Activated CD8-positive, alpha-beta memory T cell treated with anti-CD3 and anti-CD28 coated beads, Interleukin-2, amount 50 U/mL, for 1 hour (primary cell): Measurements from ENCODE around the gene NCOA5.

Experiments used
- DNase-seq: peaks from one replicate; pipeline ENCODE4 v3.0.0-alpha.2; 2020; ENCODE audit errors: extremely low read depth

The NCOA5 gene

DNA sequence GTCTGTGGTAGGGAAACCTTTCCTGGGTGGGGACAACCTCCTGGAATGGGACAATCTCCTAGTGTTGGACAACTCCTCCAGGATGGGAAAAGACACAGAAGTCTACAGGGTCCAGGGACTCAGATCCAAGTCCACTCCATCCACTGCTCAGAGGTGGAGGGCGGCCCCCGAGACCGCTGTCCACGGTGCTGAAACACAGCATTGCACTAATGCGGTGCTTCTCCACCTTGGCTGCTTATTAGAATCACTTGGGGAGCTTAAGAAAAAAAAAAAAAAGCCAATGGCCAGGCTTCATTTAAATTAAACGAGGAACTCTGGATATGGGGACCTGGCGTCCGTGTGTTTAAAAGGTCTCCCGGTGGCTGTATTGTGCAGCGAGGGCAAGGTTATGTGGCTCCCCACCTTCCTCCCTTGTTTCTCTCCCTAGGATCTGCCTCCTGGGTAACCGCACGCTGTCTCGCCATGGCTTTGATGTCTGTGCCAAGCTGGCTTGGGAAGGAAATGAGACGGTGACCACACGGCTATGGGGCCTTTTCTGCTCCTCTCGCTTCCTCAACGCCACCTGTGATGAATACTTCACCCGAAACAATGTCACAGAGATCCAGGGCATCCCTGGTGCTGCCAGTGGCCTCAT, 48.7 kb downstream of the NCOA5 start:
- DNase-seq, result no peak

DNA sequence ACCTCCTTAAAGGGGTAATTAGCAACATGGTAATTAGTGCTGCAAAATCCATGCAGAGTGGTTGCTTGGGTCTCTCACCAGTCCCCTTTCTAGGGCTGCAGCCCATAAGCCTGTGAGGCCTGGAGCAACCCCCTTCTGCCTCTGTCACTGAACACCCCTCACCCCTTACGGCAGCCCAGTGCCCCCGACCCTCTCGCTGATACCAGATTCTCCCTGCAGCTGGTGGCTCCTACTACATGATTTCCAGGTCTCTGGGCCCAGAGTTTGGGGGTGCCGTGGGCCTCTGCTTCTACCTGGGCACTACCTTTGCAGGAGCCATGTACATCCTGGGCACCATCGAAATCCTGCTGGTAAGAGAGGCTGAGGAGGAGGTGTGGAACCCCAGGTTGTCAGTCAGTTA, 52.7 kb downstream of the NCOA5 start:
- DNase-seq, result no peak

DNA sequence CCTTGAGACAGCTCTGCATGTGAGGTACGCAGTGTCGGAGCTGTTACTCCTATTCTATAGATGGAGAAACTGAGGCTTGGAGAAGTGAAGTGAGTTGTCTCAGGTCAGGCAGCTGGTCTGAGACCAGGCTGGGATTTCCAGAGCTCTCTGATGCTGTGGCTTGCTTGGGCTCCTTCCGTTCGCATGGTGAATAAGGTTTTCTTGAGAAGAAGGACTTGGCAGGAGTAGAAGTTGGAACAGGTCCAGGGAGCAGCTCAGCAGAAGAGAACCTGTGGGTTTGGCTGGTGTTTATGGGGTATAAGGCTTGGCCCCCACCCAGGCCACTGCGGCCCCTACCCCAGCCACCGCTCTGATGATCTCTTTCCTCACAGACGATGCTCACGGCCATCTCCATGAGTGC, 53.4 kb downstream of the NCOA5 start:
- DNase-seq, result no peak

DNA sequence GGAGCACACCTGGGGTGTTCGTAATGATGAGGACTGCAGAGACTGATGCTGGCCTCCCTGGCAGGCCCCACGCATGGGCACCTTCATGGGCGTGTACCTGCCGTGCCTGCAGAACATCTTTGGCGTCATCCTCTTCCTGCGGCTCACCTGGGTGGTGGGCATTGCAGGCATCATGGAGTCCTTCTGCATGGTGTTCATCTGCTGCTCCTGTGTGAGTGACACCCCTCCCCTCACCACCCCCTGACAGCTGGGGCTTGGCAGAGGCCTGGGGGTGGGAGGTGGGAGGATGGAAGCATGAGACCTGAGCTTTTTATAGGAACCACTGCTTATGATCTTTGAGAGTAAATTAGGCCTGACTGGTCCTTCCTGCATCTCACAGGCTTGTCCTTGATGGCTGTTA, 54.0 kb downstream of the NCOA5 start:
- no peak for DNase-seq

DNA sequence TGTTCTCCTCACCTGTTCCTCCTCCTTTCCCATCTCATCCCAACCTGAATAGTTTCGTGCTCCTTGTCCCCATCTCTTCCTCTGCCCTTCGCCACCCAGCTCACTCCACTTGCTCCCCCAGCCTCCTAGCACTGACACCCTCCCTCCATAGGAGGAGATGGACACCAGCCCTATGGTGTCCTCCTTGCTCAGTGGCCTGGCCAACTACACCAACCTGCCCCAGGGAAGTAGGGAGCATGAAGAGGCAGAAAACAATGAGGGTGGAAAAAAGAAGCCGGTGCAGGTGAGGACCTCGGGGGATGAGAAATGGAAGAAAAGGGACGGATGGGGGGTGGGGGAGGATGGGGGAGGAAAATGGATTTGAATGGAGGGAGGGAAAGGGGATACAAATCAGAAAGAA, 54.5 kb downstream of the NCOA5 start:
- DNase-seq, result no peak

DNA sequence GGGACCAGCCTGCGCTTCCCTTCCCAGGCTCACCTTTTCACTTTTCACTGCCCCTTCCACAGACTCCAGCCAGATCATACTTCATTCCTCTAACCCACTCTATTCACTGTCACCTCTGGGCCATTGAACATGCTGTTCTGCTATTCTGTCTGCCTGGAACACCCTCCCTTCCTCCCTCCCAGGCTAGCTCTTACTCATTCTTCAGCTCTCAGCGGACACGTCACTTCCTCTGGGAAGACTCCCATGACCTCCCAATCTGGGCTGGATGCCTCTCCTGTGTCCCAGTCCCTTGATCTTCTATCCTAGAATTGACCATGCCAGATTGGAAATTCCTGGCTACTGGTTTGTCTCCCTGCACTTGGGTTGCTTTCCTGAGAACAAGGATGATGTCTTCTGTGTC, 55.7 kb downstream of the NCOA5 start:
- DNase-seq, result no peak

DNA sequence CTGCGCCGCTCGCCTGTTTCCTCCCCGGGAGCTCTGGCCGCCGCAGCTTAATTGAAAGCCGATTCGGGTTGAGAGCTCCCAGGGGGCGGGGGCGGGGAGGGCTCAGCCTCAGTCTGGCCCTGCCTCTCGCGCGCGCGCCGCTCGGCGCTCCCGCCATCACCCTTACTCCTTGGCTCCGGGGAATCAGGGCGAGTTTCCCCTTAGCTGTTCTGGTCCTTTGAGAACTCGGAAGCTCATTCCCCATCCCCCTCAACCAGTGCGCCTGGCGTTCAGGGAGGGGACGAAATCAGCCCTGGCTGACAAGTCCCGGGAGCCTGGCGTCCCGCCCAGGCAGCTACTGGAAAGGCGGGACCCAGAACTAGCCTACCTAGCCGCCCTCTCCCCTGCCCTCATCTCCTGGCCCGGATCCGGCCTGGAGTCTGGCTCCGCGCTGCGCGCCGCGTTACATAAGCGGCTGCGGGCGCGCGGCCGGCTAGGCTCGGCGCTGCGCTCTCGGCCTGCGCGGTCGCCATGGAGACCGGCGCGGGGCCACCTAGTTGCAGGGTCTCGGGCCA, 58.0 kb downstream of the NCOA5 start:
- DNase-seq, result no peak

DNA sequence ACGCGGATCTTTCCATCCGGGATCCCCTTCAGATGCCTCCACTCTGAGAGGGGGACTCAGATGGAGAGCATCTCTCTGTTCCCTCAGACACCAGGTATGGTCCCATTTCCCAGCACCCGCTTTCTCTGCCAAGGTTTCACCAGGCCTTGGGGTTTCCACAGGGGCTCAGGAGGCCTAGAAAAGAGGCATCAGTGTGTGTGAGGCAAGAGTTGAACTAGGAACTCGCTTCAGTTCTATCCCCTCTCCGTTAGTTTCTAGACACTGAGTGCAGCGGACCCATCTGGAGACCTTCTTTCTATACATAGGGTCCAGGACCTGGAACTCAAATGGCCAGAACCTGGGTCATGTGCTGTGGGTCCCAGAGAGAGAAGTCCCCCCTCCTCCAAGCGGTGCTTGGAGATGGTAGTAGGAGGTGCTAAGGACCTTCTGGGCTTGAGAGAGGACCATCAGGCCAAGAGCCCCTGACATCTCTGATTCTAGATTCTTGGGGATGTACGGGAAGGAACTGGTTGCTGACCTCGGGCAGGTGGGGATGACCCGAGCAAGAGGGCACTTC, 58.7 kb downstream of the NCOA5 start:
- no peak for DNase-seq

DNA sequence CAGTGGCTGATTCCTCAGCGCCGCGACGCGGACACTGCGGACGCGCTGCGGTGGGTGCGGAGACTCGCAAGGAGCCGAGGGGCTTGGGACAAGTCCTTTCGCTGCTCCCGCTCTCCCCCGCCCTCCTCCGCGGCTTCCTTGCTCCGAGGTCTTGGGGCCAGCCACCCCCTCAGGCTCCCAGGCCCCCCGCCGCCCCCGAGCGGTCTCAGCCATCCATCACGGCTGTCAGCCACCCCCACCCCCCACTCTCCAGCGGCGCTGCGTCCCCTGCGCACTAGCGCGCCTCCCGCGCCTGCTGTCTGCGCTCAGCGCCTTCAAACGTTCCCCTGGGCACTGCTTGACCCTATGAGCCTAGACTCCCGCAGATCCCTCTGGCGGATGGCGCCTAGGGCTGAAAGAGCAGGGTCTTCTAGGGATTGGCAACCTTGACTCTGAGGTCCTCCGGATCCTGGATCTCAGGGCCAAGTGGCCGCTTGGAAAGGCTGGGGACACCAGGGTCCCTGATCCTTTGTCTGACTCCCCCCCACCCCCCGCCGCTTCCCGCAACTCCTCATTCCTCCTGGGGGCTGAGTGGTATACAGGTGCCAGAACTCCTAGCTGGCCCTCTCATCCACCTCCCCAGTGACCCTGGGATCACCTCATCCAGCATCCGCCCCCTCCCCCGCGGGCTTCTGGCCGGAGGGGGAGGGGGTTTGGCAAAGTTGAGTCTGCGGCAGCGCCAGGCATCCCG, 59.3 kb downstream of the NCOA5 start:
- no peak for DNase-seq

DNA sequence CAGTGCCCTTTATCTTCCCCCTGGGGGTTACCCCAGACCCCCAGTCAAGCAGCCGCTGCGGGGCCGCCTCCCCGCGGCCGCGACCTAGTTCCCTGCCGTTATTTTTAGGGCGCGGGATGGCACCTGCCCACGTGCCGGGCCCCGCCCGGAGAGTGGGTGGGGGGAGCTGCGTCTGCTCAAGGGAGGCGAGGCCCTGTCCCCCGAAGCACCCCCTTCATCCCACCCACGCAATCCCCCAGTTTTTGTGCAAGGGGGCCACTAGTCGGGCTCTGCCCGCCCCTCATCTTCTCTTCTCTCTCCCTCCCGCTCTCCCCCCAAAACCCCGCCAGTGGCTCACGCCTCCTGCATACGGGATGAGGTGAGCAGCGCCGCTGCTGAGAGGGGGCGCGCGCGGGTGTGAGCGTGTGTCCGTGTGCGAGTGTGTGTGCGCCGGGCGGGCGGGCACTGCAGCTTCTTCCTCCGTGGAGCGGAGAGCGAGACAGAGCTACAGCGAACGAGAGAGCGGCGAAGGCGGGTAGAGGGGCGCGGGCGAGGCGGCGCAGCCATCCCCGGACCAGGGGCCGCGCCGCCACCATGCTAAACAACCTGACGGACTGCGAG, 60.9 kb downstream of the NCOA5 start, which contains the start of gene SLC12A5:
Gene SLC12A5 (plus strand): TSS at position 444 of the 600 bp plus-strand sequence. CDS start 130 bp downstream, at position 574.
- no peak for DNase-seq

DNA sequence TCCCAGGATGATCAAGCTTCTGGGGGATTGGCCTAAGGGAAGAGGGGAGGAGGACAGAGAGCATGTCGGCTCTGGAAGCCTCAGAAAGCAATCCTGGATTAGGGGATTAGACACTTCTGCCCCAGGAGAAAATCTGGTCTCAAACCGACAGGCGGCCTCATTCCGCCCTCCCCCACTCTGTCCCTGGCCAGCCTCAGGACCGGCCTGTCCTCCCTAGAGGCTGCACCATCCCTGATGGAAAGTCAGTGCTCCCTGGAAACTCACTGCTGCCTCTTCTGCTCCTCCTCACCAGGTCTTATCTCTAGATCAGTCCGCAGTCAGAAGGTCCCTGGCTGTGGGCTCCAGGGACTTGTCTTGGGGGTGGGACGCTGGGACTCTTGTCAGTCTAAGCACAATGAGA, 61.7 kb downstream of the NCOA5 start:
- no peak for DNase-seq

DNA sequence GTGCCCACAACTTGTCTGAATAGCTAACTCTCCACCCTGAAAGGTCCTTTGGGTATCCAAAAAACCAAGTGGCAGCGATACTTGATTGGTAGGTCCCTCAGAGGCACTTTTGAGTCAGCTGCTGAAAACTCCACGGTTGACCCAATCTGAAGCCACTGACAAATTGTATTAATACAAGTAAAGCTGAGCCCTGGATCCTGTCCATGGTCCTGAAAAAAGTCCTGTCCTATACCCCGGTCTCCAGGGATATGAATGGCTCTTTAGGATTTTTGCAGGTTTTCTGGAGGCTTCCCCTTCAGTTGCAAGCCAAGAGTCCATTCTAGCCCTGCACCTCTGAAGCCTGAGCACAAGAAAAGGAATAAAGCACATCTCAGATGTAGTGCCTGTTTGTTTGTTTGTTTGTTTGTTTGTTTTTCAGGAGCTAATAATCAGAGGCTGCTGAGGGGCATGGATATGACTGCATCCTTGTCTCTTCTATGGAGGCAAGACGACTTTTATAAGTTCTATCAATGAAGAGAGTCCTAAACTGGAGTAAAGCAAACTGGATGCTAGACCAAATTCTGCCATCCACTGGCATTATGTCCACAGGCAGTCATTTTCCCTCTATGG, 62.4 kb downstream of the NCOA5 start:
- no peak for DNase-seq

DNA sequence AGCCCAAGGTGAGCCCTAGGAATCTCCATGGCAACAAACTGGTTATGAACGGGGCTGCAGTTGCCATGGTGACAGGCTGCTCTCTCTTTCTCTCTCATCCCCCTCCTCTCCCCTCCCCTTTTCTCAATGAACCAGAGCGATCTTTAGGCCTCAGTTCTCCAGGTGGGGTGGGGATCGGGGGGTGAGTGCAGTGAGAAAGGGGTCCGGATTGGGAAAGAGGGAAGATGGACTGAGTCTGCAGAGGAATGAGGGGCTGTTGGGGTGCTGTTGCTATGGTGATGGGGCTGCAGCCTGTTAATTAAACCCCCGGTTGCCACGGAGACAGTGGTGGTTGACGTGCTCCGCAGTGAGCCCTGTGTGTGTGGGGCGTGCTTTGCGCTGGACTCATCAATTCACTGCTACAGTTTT, 64.4 kb downstream of the NCOA5 start:
- DNase-seq, result no peak

DNA sequence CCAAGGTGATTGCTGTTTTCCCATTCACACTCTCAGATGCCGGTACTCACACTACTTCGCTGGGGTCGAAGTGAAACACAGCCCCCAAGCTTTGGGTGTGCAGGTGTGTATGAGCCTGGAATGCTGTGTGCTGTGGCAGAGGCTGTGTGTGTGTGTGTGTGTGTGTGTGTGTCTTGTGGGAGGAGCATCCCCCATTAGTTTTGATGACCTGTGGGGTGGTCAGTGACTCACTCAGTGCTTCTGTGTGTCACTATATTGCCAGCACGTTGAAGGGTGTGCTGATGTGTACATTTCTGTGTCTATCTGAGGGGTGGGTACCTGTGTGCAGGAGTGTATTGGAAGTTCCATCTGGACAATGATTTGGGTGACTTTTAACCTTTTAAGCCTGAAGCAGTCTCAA, 65.8 kb downstream of the NCOA5 start:
- DNase-seq, result no peak

DNA sequence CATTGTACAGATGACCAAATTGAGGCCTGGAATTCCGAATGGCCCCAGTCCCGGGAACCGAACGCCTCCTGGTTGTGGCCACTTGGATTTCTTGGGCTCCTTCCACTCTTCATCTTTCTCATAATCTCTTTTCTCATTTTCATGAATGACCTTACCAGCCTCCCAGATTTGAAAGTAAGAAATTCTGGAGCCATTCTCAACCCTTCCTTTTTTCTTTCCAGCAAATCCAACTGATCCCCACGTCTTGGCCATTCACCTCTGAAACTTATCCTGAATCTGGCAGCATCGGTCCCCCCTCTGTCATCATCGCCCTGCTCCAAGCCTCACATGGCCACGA, 66.6 kb downstream of the NCOA5 start:
- no peak for DNase-seq

DNA sequence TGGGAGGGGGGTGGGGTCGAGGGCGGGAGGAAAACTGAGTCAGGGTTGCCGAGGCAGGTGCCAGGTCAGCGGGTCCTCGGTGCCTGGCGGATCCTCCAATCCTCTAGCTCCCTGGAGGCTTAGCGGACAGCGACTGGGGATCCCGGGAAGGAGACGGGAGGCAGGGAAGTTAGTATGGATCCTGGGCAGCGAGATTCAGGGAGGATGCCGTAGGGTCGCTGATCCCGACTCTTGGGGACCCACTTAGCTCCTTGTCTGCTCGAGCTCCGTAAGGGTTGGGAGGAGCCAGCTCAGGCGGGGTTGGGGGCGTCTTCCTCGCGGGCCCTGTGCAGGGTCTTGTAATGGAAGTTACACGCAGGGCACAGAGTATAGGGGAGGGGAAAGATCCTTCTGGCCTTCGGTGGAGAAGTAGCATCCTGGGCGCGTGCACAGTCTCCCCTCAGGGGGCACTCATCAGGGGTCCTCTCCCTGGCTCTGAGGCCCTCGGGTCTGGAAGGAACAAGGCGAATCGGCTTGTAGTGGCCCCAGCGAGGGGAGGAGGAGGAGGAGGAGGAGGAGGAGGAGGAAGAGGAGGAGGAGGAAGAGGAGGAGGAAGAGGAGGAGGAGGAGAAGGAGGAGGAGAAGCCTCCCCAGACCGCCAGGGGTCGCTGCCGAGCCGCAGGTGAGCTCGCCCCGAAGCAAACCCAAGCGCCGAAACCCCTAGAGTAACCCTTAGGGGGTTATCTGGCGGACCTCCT, 67.2 kb downstream of the NCOA5 start:
- DNase-seq, result no peak

DNA sequence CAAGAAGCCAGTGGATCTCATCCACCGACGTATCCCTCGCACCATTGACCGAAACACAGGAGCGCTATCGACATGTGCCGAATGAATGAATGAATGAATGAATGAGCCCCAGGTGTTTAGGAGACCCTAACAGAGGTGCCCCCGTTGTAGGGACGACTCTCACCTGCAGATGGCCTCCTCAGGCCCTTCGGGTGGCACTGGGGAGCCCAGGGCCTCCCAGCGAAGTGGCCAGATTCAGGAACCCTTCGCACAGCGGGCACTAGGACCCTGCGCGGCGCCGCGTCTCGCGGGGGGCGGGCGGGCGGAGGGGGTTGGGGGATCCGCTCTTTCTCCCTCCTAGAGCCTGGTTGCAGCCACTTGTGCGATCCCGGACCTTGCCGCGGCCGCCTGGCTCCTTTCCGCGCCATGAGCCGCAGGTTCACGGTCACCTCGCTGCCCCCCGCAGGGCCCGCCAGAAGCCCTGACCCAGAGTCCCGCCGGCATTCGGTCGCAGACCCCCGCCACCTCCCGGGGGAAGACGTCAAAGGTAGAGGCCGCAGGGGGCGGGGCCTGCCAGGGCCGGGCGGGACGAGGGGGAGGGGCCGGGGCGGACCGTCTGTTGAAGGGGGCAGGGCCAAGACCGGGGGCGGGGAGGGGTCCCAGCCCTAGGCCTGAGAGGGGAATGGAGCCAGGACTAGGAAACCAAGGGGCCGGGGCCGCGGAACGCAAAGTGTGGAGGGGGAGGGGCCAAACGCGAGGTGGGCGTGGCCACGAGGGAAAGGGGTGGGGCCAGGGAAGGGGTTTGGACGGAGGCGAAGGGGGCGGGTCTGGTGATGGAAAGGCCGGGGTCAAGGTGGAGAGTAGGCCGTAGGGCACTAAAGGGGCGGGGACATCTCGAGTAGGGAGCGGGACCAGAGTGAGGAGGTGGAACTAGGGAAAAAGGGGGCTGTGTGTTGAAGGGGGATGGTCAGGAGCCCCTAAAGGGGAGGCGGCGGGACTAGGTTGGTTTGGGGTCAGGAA, 68.1 kb downstream of the NCOA5 start:
- no peak for DNase-seq

DNA sequence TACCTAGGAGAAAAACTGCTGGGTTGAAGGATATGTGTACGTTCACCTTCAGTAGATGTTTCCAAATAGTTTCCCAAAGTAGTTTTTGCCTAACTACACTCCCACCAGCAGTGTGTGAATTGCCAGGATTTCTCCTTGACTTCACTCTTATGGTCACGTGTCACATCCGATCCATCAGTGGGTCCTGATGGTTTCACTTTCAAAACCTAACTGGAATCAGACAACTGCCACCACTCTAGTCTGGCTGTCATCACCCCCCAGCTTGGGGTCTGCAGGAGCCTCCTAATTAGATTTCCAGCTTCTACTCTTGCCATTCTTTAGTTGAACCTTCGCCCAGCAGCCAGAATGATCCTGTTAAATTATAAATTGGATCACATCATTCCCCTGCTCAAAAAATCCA, 69.2 kb downstream of the NCOA5 start:
- no peak for DNase-seq

DNA sequence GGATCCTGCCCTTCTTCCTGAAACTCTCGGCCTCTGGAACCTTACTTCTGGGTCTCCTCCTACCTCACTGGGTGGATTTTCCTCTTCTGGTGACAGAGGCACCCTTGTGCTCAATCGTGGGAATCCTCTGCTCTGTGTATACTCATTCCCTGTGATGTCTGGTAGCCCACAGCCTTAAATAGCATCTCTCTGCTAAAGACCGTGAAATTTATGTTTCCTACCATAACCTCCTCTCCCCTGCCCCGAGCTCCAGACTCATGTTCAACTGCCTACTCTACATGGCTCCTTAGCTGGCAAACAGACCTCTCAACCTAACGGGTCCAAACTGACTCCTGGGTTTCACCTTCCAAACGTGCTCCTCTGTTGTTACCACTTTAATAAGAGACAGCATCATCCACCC, 71.2 kb downstream of the NCOA5 start:
- no peak for DNase-seq

DNA sequence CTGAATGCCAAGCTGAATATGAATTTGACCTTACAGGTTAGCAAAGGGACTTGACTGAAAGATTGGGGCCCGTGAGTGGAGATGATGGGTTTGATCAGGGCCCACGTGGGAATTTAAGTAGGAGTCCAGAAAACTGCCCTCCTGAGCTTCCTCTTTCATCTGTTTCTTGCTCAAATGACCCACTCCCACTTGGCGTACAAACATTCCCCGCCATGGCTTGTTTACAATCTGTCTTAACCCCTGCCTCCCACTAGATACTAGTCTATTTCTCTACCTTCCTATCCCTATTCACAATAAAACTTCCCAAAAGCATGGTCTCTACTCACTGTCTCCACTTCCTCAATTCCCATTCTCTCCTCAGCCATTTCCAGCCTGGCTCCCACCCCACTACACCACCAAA, 71.7 kb downstream of the NCOA5 start:
- DNase-seq, result no peak
